HG02970 (cell line): ENCODE results near the gene SPEG.
"Not testable (repeated sequence)": the region's sequence is repeated elsewhere in the genome, so short reads cannot be mapped to it uniquely, and the experiment has no call there.

Source experiments
- ATAC-seq: cut with Tn5 transposase; IDR thresholded peaks from one replicate; pipeline ENCODE4 v1.9.1; 2021; ENCODE audit warnings: mild to moderate bottlenecking, moderate library complexity, moderate number of reproducible peaks; ENCODE audit not compliant: unreplicated experiment, low FRiP score

SPEG gene

GRCh38 chr2:219434718-219435525 lies at the start of gene SPEG:
TSS of gene SPEG (plus strand) at chr2:219434843. CDS start at chr2:219434978, 135 bp downstream.
- ATAC-seq = no peak

GRCh38 chr2:219384859-219385258 lies 49.8 kb upstream of the SPEG start:
- no peak for ATAC-seq

GRCh38 chr2:219385958-219386520 lies 48.6 kb upstream of the SPEG start:
- no peak for ATAC-seq

- no peak for ATAC-seq
Measured at GRCh38 chr2:219386532-219387280, 47.9 kb upstream of the SPEG start.

GRCh38 chr2:219387306-219388120 lies 47.1 kb upstream of the SPEG start, which contains the start of gene DNPEP:
TSS of gene DNPEP (minus strand) at chr2:219387912. CDS start at chr2:219387794, 118 bp downstream.
- peak; percentile 52 for ATAC-seq

- peak; percentile 90 for ATAC-seq
Measured at GRCh38 chr2:219388121-219388906, 46.3 kb upstream of the SPEG start.

- no peak for ATAC-seq
Measured at GRCh38 chr2:219388907-219389156, 45.8 kb upstream of the SPEG start.

GRCh38 chr2:219392754-219393153 lies 41.9 kb upstream of the SPEG start:
- no peak for ATAC-seq

GRCh38 chr2:219395056-219395455 lies 39.6 kb upstream of the SPEG start:
- not testable (repeated sequence) for ATAC-seq

- no peak for ATAC-seq
Measured at GRCh38 chr2:219395609-219396008, 39.0 kb upstream of the SPEG start.

GRCh38 chr2:219396863-219397457 lies 37.7 kb upstream of the SPEG start:
- ATAC-seq = no peak

- no peak for ATAC-seq
Measured at GRCh38 chr2:219398721-219399363, 35.8 kb upstream of the SPEG start.

- no peak for ATAC-seq
Measured at GRCh38 chr2:219399716-219400478, 34.7 kb upstream of the SPEG start.

- no peak for ATAC-seq
Measured at GRCh38 chr2:219400562-219400961, 34.1 kb upstream of the SPEG start.

GRCh38 chr2:219401606-219402005 lies 33.0 kb upstream of the SPEG start:
- no peak for ATAC-seq

GRCh38 chr2:219402665-219403515 lies 31.8 kb upstream of the SPEG start:
- ATAC-seq = no peak

- ATAC-seq = no peak
Measured at GRCh38 chr2:219403861-219404260, 30.8 kb upstream of the SPEG start.
